Neural progenitor cell (in vitro differentiated cells): Measurements from ENCODE around the gene ZNRD2.

ENCODE experiments used
- CTCF ChIP-seq: fragments of 200-600 bp; sonication (generic); IDR thresholded peaks from 2 replicates; pipeline ENCODE4 v1.5.1; 2017; ENCODE audit warnings: antibody characterized with exemption, mild to moderate bottlenecking
- EZH2 ChIP-seq: fragments of 200-600 bp; sonication (generic); IDR thresholded peaks from 2 replicates; pipeline ENCODE4 v1.6.1; 2017; ENCODE audit warnings: antibody characterized with exemption, mild to moderate bottlenecking, moderate library complexity
- EZH2phosphoT487 ChIP-seq: fragments of 200-600 bp; sonication (generic); IDR thresholded peaks from 2 replicates; pipeline ENCODE4 v1.6.1; 2017; ENCODE audit warnings: antibody characterized with exemption

- TF ChIP-seq CTCF: no peak
- TF ChIP-seq EZH2: no peak
- no peak for TF ChIP-seq EZH2phosphoT487
Observed at GRCh38 chr11:65529475-65530156, 40.7 kb upstream of the ZNRD2 start.
